ENCODE data around the gene ISG20L2. TPM values are rescaled to one million over a fixed set of nuclear protein-coding genes. Genes with fewer than 3 reads are reported as not detected.
A peak's percentile ranks its signal among the peaks of the same experiment; 100 is the strongest.

Gene ISG20L2
- total RNA-seq, 1 donor from 2014 or later, result 6.3 TPM

- DNase-seq (ENCODE audit: low read depth in 2 of 2), result no peak
Measured at GRCh38 chr1:156690675-156691036, 37.9 kb downstream of the ISG20L2 start.

- DNase-seq (ENCODE audit: low read depth in 2 of 2), result no peak
Measured at GRCh38 chr1:156689953-156690674, 38.5 kb downstream of the ISG20L2 start.

GRCh38 chr1:156689035-156689952 lies 39.3 kb downstream of the ISG20L2 start:
- peak; percentile 71 to 75 for DNase-seq (ENCODE audit: low read depth in 2 of 2)

DNA sequence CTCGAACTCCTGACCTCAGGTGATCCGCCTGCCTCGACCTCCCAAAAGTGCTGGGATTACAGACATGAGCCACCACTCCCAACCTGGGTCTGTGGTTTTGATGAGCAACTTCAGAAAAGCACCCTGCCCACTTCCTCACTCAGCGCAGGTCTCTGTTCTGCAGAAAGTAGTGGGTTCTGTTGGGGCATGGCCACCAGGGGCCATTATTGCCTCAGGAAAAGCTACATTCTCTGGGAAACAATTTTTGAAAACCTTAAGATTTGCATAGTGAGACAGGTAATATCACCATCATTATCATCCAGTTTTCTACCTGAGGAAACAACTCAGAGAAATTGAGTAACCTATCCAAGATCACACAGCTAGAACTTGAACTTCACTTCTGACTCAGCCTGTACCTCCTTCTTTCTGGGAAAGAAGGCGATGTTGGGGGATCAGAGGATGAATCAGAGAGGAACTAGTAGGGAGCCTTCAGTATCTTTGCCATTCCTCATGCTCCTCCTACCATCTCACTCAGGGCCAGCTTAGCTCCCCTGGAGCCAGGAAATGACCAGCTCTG lies 44.3 kb downstream of the ISG20L2 start:
- DNase-seq (ENCODE audit: low read depth in 2 of 2), result no peak

GRCh38 chr1:156682166-156682890 lies 46.2 kb downstream of the ISG20L2 start:
- no peak for DNase-seq (ENCODE audit: low read depth in 2 of 2)

GRCh38 chr1:156681196-156681960 lies 47.2 kb downstream of the ISG20L2 start:
- DNase-seq (ENCODE audit: low read depth in 2 of 2), result no peak

GRCh38 chr1:156680056-156680455 lies 48.5 kb downstream of the ISG20L2 start:
- DNase-seq (ENCODE audit: low read depth in 2 of 2), result no peak

- DNase-seq (ENCODE audit: low read depth in 2 of 2), result peak; percentile 84 to 88
Measured at GRCh38 chr1:156677616-156678596, 50.7 kb downstream of the ISG20L2 start.

- peak; percentile 69 to 77 for DNase-seq (ENCODE audit: low read depth in 2 of 2)
Measured at GRCh38 chr1:156676820-156677615, 51.5 kb downstream of the ISG20L2 start, which contains the start of gene NES. Gene NES, minus strand, starts transcription at chr1:156677407. Its CDS starts 143 bp downstream, at chr1:156677264.

- DNase-seq (ENCODE audit: low read depth in 2 of 2), result peak; percentile 43 to 44
Measured at GRCh38 chr1:156676114-156676819, 52.3 kb downstream of the ISG20L2 start.

DNA sequence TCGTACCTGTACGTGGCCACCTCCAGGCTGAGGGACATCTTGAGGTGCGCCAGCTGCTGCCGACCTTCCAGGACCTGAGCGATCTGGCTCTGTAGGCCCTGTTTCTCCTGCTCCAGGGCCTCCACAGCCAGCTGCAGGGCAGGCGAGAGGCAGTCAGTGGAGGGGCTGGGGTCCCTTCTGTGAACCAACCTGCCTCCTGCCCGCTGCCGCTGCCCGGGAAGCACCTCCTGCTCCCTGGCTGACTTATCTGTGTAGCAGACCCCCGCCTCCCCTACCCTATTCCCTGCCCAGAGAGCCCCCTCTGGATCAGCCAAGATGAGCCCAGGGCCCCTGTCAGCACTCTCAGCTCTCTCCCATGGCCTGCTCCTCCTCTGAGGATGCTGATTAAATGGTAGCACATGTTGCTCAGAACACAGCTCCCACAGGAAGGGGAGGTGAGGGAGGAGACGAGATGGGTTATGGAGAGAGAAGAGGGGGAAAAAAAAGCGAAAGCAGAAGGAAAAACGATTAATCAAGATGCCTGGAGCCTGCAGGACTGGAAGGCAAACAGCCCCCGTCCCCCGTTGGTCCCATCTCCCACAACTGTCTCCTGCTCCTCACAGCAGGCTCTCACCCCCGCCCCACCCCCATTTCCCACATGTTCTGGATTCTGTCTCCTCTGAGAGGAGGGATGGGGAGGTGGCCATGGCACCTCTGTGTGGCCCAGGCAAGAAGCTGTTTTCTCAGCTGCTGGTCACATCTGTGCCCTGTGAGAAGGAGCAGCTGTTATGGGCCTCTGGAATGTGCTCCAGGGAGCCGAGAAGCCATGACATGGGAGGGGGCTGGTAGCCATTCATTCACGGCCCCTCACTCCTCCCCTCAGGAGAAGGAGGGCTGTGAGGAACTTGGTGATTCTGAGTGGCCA lies 53.1 kb downstream of the ISG20L2 start:
- DNase-seq (ENCODE audit: low read depth in 2 of 2), result peak in 1 of 2 donors; percentile 21

DNA sequence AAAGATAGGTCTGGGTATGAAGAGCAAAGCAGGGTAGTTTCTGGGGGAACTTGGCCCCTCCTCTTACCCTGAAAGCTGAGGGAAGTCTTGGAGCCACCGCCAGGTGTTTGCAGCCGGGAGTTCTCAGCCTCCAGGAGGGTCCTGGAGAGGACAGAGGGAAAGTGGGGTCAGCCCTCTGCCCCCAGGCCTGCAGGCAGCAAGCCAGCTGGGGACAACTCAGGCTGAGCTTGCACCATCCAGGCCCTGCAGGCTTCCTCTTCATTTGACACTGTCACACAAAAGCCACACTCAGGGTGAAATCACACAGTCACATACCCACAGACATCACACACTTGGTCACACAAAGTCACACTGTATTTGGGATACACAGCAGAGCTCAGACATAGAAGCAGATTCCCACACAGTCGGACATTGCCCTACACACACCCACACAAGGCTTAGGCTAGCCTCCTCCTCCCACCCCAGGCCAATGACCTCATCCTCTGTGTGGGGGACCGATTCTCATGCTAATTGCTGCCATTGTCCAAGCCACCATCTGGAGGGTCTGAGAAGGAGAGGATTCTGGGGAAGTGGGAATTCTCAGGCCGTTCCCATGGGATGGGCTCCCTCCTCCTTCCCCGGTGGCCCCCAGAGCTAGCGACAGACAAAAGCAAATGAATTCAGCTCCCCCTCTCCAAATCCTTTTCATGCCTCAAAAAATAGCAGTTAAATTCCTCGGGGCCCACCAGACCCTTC lies 55.0 kb downstream of the ISG20L2 start:
- peak in 1 of 2 donors; percentile 25 for DNase-seq (ENCODE audit: low read depth in 2 of 2)
